ENCODE results near the gene APBA3.

GRCh38 chr19:3719868-3720267 is 41.6 kb downstream of the APBA3 start:
- TF ChIP-seq, protein P1, sequence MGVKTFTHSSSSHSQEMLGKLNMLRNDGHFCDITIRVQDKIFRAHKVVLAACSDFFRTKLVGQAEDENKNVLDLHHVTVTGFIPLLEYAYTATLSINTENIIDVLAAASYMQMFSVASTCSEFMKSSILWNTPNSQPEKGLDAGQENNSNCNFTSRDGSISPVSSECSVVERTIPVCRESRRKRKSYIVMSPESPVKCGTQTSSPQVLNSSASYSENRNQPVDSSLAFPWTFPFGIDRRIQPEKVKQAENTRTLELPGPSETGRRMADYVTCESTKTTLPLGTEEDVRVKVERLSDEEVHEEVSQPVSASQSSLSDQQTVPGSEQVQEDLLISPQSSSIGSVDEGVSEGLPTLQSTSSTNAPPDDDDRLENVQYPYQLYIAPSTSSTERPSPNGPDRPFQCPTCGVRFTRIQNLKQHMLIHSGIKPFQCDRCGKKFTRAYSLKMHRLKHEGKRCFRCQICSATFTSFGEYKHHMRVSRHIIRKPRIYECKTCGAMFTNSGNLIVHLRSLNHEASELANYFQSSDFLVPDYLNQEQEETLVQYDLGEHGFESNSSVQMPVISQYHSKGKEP (tag by site-specific recombination; IDR thresholded peaks at IDR 0.05), result no peak
- TF ChIP-seq ZNF561 (tag by site-specific recombination; IDR thresholded peaks at IDR 0.05; ENCODE audit: borderline replicate concordance) (no peak), ZNF473 (tag by site-specific recombination; IDR thresholded peaks at IDR 0.05) (no peak), ZNF146 (tag by site-specific recombination; IDR thresholded peaks at IDR 0.05) (no peak), ZNF174 (tag by site-specific recombination; IDR thresholded peaks at IDR 0.05) (no peak), TCF7L2 (IDR thresholded peaks at IDR 0.05; ENCODE audit: borderline replicate concordance, low read depth, low read length) (no peak)

All from HEK293 (cell line).